Central memory CD8-positive, alpha-beta T cell (primary cell): ENCODE measurements around the gene CRADD.
"Not testable (repeated sequence)": the region's sequence is repeated elsewhere in the genome, so short reads cannot be mapped to it uniquely, and the experiment has no call there.

Experiments used
- ATAC-seq: fragments of 150-1000 bp; cut with Tn5 transposase; replicated peaks from 2 replicates; pipeline ENCODE4 v1.10.0; 2022; ENCODE audit warnings: mild to moderate bottlenecking, moderate FRiP score, moderate number of reproducible peaks; ENCODE audit not compliant: poor library complexity, severe bottlenecking; ENCODE audit errors: extremely low read depth
- DNase-seq, 2 donors: peaks; one replicate each; pipeline ENCODE4 v3.0.0; 2021; ENCODE audit warnings: low spot score in 2 of 2
- H3K27ac Mint-ChIP-seq: one replicate; pipeline ENCODE4 v1.8.0; 2022; ENCODE audit warnings: low read depth, mild to moderate bottlenecking, moderate library complexity, mixed read lengths
- H3K27me3 Mint-ChIP-seq: one replicate; pipeline ENCODE4 v1.8.0; 2022; ENCODE audit warnings: mixed read lengths
- H3K36me3 Mint-ChIP-seq: one replicate; pipeline ENCODE4 v1.8.0; 2022; ENCODE audit warnings: mild to moderate bottlenecking, moderate library complexity, mixed read lengths; ENCODE audit not compliant: insufficient read depth
- H3K4me1 Mint-ChIP-seq: one replicate; pipeline ENCODE4 v1.8.0; 2022; ENCODE audit warnings: mixed read lengths
- H3K4me3 Mint-ChIP-seq: one replicate; pipeline ENCODE4 v1.8.0; 2022; ENCODE audit warnings: mild to moderate bottlenecking, moderate library complexity, mixed read lengths
- H3K9me3 Mint-ChIP-seq: one replicate; pipeline ENCODE4 v1.8.0; 2022; ENCODE audit warnings: mixed read lengths

The CRADD gene

DNA sequence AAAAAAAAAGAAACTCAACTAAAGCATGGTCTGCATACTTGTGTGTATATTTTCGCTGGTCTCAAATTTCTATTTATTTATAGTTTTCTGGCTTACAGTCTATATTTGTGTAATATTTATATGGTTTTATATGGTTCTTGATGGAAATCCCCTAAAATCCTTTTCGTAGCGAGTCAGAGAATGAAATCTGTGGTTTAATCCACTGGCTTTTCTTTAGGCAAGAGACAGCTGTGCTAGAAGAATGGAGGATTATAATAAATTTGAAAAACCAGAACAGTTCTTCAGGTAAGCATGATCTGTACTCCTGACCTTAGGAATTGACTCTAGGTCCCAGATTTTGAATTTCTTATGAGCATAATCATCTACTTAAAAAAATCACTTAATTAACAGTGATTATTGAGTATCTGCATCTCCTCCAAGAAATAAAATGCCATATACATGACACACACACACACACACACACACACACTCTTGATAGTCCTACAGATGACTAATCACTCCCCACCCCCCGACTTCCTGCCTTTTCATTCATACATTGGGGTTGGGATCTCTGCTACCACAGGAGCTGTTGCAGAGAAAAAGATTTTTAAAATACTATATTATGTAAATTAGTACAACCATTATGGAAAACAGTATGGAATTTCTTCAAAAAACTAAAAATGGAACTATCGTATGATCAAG lies 113.4 kb downstream of the CRADD start:
- peaks cover 13% of the 10 kb centered on the region for H3K4me1 Mint-ChIP-seq
- ATAC-seq, result no peak
- H3K36me3 Mint-ChIP-seq, result peaks cover 6% of the 10 kb centered on the region
- no peaks in the 10 kb centered on the region for H3K27me3 Mint-ChIP-seq
- no peak overlapping the region for H3K4me3 Mint-ChIP-seq
- H3K9me3 Mint-ChIP-seq, result no peaks in the 10 kb centered on the region
- no peak overlapping the region for H3K27ac Mint-ChIP-seq
- DNase-seq, result no peak

DNA sequence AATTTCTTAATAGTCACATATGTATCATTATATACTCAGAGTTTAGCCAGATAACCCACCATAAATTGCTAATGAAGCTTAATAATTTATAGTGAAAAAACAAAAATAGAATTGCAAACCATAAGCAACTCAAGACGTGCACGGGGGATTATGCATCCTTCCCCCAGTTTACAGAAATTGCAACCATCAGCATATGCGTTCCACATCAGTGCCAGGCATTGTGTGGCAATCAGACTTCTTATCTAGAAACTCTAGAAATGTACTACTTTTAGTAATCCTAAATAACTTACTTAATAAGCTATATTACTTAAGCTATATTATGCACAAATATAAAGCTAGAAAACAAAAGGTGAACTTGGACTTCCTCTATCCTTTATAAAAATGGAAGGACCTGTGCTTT lies 115.8 kb downstream of the CRADD start:
- Mint-ChIP-seq H3K9me3 (no peaks in the 10 kb centered on the region), H3K4me1 (peaks cover 16% of the 10 kb centered on the region), H3K27ac (no peak overlapping the region), H3K27me3 (no peaks in the 10 kb centered on the region), H3K4me3 (no peak overlapping the region), H3K36me3 (peaks cover under 1% of the 10 kb centered on the region)
- ATAC-seq, result no peak
- no peak for DNase-seq

DNA sequence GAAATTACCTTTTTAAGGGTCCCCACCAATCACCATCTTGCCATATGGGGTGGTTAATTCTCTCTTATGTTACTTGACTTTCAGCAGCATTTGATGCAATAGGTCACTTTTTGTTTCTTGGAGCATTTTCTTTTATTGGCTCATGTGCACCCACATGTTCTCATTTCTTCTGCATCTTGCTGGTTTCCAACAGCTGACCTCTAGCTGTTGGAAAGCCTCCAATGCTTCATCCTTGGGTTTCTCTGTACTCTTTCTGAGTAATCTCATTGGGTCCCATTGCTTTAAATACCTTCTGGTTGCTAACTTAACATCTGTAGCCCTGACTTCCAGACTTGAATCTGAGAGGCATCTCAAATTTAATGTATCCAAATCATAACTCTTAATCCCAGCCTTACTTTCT lies 116.8 kb downstream of the CRADD start:
- DNase-seq (no peak), ATAC-seq (no peak)
- no peak overlapping the region for H3K27ac Mint-ChIP-seq
- peaks cover 13% of the 10 kb centered on the region for H3K4me1 Mint-ChIP-seq
- no peaks in the 10 kb centered on the region for H3K27me3 Mint-ChIP-seq
- no peak overlapping the region for H3K4me3 Mint-ChIP-seq
- H3K9me3 Mint-ChIP-seq, result no peaks in the 10 kb centered on the region
- no peaks in the 10 kb centered on the region for H3K36me3 Mint-ChIP-seq

DNA sequence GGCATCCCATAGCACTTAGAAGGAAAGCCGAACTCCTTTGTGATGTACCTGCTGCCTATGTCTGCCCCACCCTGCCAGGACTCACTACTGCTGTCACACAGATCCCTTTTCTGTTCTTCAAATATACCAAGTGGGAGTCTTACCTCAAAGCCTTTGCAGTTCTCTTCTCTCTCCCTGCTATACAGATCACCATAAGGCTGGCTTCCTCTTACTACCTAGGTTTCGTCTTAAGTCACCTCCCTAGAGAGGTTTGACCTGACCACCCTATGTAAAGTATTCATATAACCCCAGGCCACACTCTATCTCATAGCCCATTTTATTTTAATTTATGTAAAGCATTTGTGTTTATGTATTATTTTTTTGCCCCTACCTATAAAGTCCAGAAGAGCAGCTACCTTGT lies 117.6 kb downstream of the CRADD start:
- Mint-ChIP-seq H3K9me3 (no peaks in the 10 kb centered on the region), H3K36me3 (no peaks in the 10 kb centered on the region), H3K27ac (no peak overlapping the region), H3K27me3 (no peaks in the 10 kb centered on the region), H3K4me1 (peaks cover 6% of the 10 kb centered on the region), H3K4me3 (no peak overlapping the region)
- DNase-seq, result no peak
- ATAC-seq, result no peak

DNA sequence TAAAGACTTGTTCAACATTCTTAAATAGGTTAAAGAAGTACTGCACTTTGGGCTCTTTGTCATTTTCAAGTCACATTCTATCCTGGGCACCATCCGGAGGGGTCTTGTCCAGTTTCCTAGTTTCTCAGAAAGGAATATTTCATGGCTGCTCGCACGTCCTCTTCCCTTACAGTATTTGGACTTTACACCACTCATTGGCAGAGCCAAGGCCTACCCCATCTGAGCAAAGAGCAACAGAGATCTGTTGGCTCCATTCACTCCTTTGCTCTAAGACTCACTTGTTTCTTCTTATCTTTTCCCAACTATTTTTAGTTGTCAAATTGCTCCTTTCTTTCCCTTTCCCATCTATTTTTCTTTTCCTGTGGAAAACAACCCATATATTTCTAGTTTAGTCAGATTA lies 118.2 kb downstream of the CRADD start:
- H3K4me1 Mint-ChIP-seq, result peaks cover 5% of the 10 kb centered on the region
- no peak overlapping the region for H3K4me3 Mint-ChIP-seq
- H3K9me3 Mint-ChIP-seq, result no peaks in the 10 kb centered on the region
- H3K36me3 Mint-ChIP-seq, result no peaks in the 10 kb centered on the region
- no peak overlapping the region for H3K27ac Mint-ChIP-seq
- DNase-seq (no peak), ATAC-seq (no peak)
- H3K27me3 Mint-ChIP-seq, result no peaks in the 10 kb centered on the region

DNA sequence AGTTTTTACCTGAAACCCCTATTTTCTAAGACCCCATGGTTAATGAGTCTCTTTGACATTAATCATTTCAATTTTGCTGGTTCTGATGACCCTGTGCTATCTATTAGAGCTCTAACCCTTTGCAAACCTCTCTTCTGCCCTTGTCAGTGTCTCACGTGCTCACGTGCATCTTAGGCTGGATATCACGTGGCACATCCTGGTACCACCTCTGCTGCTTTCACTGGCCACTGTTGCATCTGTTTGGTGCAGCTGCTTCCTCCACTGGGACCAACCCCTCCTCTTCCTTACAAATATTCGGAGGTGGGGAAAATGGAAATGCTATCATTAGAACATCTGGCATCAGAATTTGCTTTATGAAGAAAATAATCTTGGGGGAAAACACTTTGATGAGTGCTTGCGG lies 119.6 kb downstream of the CRADD start:
- no peaks in the 10 kb centered on the region for H3K9me3 Mint-ChIP-seq
- H3K27me3 Mint-ChIP-seq, result no peaks in the 10 kb centered on the region
- no peak overlapping the region for H3K4me3 Mint-ChIP-seq
- H3K36me3 Mint-ChIP-seq, result peaks cover 1% of the 10 kb centered on the region
- peaks cover 5% of the 10 kb centered on the region for H3K4me1 Mint-ChIP-seq
- no peak overlapping the region for H3K27ac Mint-ChIP-seq
- DNase-seq (no peak), ATAC-seq (no peak)

DNA sequence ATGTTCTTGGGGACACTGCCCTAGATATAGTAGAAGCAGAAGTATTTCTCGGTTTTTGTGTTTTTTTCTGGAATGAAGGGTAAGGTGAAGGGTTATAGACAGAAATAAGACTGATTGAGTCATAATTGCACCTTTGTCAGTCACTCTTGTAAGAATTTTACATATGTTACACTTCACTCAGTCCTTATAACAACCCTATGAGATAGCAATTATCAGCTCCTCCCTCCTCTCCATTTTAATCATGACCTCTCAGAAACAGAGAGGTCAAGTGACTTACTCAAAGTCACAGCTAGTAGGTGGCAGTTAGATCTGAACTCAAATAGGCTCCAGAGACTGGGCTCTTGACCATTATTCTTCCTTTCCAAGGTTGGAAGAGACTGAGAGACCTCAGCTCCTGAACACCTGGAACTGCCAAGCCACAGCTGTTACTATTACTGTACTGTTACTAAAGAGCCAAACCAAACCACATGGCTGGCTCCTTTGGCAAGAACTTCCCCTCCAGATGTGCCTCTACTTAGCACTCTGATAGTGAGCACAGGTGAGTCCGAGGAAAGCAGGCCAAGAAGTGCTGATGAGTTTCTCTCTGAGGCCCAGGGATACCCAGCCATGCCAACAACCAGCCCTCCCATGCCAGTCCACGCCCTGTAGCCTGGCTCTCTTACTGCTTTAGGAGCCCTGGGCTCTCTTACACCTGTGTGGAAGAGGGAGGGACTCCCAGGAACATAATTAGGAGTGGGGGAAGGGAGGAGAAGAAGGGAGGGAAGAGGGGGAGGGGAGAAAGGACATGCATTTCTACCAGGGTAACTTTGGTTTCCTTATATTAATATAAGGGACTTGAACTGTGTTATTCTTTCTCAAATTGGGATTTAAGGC lies 121.3 kb downstream of the CRADD start:
- no peak overlapping the region for H3K27ac Mint-ChIP-seq
- ATAC-seq, result no peak
- H3K9me3 Mint-ChIP-seq, result no peaks in the 10 kb centered on the region
- H3K36me3 Mint-ChIP-seq, result peaks cover 1% of the 10 kb centered on the region
- H3K27me3 Mint-ChIP-seq, result no peaks in the 10 kb centered on the region
- H3K4me1 Mint-ChIP-seq, result peaks cover 17% of the 10 kb centered on the region
- H3K4me3 Mint-ChIP-seq, result no peak overlapping the region
- no peak for DNase-seq

DNA sequence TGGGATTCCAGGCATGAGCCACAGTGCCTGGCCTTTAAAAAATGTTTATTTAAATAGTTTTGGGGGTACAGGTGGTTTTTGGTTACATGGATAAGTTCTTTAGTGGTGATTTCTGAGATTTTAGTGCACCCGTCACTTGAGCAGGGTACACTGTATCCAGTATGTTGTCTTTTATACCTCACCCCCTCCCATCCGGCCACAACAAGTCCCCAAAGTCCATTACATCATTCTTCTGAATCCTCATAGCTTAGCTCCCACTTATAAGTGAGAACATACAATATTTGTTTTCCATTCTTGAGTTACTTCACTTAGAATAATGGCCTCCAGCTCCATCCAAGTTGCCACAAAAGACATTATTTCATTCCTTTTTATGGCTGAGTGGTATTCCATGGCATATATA lies 124.5 kb downstream of the CRADD start:
- peaks cover 26% of the 10 kb centered on the region for H3K4me1 Mint-ChIP-seq
- H3K4me3 Mint-ChIP-seq, H3K27ac Mint-ChIP-seq, ATAC-seq, DNase-seq, H3K9me3 Mint-ChIP-seq, H3K36me3 Mint-ChIP-seq, H3K27me3 Mint-ChIP-seq: not testable (repeated sequence)

DNA sequence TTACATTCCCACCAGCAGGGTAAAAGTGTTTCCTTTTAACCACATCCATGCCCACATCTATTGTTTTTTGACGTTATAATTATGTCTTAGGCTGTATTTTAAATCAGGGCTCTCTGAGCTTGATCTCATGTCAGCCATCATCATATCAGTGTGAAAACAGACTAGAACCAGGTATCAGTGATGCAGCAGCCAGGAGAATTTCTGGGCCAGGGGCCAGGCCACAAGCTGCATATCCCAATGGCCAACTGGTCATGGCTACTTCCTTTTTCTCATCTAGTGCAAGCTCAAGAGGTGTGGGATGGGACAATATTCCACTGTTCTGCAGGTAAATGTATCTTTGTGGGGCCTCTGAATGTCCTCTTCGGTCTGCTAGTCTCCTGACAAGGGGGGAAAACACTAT lies 125.1 kb downstream of the CRADD start:
- peaks cover 1% of the 10 kb centered on the region for H3K36me3 Mint-ChIP-seq
- H3K9me3 Mint-ChIP-seq, result no peaks in the 10 kb centered on the region
- no peak for DNase-seq
- H3K27me3 Mint-ChIP-seq, result no peaks in the 10 kb centered on the region
- peaks cover 27% of the 10 kb centered on the region for H3K4me1 Mint-ChIP-seq
- H3K27ac Mint-ChIP-seq, result no peak overlapping the region
- no peak for ATAC-seq
- no peak overlapping the region for H3K4me3 Mint-ChIP-seq

DNA sequence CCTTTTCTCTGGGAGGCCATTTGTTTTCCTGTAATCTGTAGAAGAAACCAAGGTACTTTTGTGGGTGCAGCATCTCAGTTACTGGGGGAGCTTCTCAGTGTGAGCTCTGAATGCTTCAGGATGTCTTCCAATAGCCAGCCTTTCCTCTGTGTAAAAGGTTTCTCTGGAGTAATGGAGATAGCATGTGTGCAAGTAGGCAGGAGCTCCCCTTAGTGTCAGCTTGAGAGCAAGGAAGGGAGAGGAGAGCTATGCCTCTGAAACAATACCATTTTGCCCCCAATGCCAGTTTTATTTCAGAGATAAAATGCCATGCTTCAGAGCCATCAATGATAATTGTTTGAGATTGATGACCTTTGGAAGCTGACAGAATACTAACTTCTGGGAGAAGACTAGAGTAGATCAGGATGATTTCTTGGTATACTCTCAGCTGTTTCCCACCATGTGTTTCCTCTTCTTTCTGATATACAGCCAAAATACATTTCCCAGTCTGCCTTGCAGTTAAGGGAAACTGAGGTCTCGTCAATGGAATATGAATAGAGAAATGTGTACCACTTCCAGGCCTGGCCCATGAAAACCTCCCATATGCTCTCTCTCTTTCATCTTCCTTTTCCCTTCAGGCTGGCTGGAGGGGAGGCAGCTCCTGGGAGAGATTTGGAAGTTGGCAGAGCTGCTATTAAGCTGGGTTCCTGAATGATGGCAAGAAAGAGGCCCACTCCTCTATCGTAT lies 125.7 kb downstream of the CRADD start:
- Mint-ChIP-seq H3K36me3 (peaks cover 1% of the 10 kb centered on the region), H3K27ac (no peak overlapping the region), H3K4me3 (no peak overlapping the region), H3K9me3 (no peaks in the 10 kb centered on the region), H3K27me3 (no peaks in the 10 kb centered on the region), H3K4me1 (peaks cover 33% of the 10 kb centered on the region)
- DNase-seq (no peak), ATAC-seq (no peak)

DNA sequence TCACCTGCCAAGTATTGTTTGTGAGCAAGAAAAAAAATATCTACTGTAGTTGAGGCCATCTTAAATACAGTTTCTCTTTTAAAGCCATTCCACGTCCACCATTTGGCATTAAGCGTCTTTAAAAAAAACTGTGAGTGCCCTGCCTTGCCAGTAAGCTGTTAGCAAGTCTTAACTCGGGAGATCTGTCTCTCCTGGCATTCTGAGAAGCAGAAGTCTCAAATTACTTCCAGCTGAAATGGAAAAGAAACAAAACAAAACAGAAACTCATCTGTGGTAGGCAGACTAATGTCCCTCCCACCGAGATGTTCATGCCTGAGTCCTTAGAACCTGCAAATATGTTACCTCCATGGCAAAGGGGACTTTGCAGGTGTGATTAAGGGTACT lies 126.2 kb downstream of the CRADD start:
- DNase-seq, result no peak
- no peaks in the 10 kb centered on the region for H3K27me3 Mint-ChIP-seq
- no peak for ATAC-seq
- no peak overlapping the region for H3K27ac Mint-ChIP-seq
- no peak overlapping the region for H3K4me3 Mint-ChIP-seq
- no peaks in the 10 kb centered on the region for H3K9me3 Mint-ChIP-seq
- peaks cover 38% of the 10 kb centered on the region for H3K4me1 Mint-ChIP-seq
- peaks cover 1% of the 10 kb centered on the region for H3K36me3 Mint-ChIP-seq

DNA sequence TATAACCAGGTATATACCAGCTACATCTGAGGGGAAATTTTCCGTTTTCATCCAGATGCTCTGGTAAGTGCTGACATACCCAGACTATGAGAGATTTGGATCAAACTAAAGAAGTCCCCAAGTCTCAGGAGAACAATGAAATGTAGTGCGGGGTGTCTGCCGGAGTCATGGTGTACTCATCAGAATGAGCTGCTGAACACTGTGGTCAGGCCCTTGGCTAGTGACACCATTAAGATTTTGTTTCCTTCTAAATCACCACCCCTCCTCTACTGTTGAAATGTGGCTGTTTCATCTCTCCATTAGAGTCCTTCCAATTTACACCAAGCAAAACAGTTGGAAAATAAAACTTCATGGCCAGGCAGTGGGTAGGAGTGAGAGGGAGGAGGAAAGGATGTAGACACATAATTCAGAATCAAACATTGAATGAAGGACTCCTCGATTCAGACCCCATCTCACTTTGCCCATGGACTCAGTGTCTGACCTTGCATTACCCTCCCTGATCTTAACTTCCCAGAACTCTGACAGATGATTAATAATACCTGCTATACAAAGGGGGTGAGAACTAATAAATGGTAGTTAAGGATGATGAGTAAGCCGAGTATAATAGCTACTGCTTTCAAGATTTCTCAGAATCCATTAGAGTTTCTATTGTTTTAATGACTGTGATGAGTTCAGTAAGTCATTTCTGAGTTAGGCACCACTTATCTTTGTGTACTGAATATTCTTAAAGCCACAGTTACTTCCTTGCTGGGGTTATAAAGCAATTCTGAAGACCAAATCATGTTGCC lies 127.4 kb downstream of the CRADD start:
- Mint-ChIP-seq H3K4me3 (no peak overlapping the region), H3K9me3 (no peaks in the 10 kb centered on the region), H3K27me3 (no peaks in the 10 kb centered on the region), H3K4me1 (peaks cover 41% of the 10 kb centered on the region), H3K36me3 (peaks cover 1% of the 10 kb centered on the region), H3K27ac (no peak overlapping the region)
- DNase-seq (no peak), ATAC-seq (no peak)
